Fibroblast of peridontal ligament (primary cell): ENCODE measurements around the gene HDAC4.
A peak's percentile ranks its signal among the peaks of the same experiment; 100 is the strongest.

Source experiments
- DNase-seq: peaks from one replicate; pipeline ENCODE4 v3.0.0-alpha.2; 2010; ENCODE audit errors: extremely low read depth

HDAC4 gene

DNA sequence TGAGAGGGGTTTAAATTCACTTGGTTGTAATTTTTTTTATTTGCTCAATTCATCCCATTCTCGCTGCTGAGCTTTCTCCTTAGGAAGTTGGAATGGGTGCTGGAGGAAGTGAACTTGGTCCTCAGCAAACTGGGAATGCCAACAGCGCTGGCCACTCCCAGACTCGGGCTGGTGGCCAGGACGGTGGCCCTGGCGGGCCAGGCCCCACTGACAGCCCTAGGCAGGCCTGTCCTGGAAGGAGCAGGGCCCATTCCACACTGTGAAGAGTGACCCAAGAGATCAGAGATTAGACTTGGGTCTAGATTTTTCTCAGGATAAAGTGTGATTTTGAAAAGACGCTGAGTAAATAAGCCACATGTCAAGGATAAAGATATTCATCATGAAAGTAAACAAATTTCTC is 132.7 kb downstream of the HDAC4 start:
- DNase-seq = no peak

DNA sequence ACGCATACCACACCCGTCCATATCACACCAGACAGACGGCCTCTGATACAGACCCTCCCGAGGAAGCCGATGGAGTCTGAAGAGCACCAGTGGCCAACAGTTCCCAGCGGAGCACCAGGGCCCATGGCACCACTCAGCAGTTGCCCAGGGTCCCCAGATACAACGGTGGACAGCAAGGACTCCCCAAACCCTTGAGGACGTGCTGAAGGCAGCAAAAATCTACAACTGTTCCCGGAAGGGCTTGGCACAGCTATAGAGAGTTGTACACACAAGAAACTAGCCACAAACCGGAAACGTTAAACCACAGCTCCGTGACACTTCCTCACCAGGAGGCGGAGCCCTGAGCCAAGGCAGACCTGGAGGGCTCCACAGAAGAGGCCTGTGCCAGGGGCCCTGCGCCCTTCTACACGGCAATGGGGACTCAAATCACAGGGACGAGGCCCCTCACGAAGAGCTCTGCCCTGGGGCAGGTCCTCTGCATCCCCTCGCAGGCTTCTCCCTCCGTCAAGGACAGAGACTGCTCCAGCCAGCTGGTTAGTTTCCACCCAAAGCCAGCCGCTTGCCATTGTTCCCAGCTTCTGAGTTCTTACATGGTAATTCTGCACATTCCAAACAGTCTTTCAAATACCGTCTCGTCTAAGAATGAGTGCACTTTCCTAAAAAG is 133.4 kb downstream of the HDAC4 start:
- DNase-seq = peak; percentile 75

DNA sequence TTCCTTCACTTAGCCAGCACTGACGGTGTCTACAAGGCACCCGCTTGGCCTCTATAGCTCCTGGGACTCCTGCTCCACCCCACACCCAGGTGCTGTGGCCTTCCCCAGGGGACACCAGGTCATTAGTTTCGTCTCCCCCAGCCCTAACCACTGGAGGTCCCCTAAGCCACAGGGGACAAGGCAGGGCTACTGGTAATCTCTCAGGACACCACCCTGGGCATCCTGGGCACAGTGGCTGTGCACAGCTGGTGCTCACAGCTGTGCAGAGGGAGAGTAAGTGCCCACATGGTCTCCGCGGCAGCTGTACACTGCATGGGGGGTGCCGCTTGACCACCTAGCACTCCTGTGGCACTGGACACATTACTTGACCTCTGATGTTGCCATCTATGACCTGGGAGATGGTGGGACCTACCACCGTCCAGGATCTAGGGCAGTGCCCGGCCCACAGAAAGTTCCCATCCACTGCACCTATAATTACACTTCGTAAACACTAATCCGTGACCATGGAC is 134.0 kb downstream of the HDAC4 start:
- no peak for DNase-seq

DNA sequence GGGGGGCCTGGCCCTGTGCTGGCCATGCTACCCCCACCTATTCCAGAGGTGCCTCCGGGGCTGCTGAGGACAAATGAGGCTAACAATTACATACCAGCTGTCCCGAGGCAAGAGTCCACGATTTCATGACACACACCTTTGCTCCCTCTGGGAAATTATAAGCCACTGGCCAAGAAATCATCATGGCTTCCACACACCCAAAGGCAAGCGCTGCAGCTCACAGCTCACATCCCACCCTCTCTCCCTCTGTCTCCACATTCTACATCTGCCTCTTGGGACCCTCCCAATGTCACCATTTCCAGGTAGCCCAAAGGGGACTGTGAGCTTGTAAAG is 134.4 kb downstream of the HDAC4 start:
- no peak for DNase-seq

DNA sequence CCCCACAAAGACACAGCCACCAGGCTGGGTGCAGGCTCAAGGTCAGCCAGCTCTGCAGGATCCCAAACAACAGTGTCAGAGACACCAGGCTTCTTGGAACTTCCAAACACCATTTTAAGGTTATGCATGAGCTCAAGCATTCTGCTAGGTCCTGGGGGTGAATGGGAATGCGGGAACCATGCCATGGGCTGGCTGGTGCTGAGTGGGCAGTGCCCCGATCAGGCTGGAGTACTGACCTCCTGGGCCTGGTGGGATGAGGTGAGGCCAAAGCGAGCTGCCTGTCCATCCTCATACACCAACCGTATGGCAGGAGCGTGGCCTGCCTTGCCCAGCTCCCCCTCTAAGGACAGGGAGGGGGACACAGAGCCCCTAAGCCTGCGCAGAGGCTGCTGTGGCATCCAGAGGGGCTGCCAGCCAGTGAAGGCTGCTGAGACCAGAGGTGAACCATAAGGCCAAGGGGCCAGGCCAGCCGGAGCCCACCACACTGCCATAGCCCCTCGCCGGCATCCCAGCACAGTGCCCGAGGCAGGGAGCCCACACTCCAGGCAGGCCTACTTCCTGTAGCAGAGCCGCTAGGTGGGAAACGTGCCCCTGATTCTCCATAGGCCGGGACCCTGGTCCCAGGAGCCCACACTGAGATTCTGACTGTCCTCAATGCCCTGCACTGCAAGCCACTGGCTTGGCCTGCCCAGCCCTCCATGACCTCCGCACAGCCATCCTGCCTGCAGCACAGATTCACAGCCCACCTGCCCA is 135.0 kb downstream of the HDAC4 start:
- DNase-seq = no peak

DNA sequence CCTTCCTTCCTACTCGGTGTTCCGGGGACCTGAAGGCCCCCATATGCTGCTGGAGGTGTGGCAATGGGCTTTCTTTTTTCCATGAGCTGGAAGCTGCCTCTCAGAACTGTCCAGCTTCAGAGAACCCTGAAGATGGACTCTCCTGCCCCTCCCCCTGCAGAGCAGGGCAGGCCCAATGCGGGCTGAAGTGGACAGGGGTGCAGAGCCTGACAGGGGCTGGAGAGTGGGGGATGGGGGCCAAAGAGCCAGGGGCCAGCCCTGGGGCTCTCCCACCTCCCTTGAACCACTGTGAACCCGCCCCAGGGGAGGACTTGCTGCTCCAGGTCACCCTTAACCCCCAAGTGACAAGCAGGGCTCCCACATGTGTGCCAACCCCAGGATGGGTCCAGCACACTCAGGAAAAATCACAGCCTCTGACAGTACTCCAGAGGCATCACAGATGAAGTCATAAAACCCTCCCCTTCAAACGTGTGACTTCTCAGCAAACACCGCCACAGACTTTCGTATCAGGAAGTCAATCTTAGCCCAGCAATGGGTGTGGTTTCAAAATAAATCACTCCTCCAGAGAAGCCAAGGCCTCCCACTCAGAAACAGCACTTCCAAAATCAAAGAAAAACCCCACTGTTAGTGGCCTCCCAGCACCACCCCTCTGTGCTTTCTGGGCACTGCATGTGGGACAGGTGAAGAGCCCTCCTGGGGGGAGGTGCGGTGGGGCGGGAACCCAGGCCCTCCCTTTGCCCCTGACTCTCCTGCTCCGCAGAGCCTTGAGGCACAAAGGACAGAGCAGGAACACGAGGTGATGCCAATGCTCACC is 135.8 kb downstream of the HDAC4 start:
- peak; percentile 64 for DNase-seq

DNA sequence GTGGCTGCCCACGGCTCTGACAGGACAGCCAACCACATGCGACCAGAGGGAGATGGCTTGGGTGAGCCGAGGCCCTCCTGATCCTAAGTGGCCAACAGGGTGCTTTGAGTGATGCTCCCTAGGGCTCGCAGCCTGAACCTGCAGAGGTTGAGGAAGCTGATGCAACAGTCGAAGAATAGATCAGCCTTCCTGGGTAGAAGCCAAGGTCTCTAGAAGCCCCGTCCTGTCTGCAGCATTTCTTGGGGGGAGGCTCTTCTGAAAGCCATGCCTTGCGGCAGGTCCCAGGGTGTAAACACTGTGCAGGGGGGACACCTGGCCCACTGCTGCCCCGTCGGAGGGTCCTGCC is 136.4 kb downstream of the HDAC4 start:
- DNase-seq = no peak

DNA sequence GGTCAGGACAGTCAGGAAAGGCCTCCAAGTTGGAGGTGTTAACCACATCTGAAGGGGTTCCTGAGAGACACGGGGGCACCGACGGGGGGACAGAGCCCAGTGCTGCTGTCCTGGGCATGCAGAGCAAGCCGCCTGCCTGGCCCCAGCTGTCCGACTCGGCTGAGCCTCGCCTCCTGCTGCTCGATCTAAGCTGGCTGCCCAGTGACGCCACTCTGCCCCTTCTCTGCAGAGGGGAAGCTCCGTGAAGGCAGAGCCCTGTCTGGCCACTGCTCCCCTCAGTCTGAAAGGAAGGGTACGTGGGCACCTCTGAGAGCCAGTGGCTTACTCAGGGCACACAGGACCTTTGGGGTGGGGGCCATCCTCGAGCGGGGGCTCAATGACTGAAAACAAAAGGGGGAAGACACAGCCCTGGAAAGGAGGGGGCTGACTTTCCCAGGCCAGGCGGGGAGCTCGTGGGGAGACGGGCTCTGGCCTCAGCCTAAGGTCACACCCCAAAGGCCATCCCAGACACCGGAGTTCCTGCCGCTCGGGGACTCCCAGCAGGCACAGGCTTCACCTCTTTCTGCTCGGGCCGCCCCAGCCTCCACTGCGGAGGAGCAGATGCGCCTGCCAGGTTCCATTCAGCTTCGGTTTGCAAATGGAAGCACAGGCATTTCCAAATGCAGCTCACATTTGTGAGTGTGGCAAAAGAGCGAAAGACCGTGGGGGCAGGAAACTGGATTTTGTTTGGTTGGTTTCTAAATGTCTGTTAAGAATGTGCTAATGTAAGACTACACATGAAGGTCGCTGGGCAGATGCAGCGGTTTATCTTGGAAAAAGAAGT is 136.9 kb downstream of the HDAC4 start:
- DNase-seq = no peak

DNA sequence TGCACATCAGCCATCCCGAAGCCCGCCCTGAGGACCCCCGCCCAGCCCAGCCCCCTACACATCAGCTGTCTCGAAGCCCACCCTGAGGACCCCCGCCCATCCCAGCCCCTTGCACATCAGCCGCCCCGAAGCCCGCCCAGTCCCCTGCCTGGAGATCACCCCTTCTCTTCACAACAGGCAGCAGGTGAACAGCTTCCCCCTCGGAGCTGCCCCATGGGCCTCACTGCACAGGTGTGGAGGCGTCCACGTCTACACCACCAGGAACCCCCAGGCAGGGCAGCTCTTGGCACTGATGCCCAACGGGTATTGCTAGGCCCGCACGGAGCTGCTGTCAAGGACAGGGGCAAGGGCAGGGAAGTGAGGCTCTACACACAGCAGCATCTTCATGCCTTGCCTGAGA is 137.6 kb downstream of the HDAC4 start:
- no peak for DNase-seq

DNA sequence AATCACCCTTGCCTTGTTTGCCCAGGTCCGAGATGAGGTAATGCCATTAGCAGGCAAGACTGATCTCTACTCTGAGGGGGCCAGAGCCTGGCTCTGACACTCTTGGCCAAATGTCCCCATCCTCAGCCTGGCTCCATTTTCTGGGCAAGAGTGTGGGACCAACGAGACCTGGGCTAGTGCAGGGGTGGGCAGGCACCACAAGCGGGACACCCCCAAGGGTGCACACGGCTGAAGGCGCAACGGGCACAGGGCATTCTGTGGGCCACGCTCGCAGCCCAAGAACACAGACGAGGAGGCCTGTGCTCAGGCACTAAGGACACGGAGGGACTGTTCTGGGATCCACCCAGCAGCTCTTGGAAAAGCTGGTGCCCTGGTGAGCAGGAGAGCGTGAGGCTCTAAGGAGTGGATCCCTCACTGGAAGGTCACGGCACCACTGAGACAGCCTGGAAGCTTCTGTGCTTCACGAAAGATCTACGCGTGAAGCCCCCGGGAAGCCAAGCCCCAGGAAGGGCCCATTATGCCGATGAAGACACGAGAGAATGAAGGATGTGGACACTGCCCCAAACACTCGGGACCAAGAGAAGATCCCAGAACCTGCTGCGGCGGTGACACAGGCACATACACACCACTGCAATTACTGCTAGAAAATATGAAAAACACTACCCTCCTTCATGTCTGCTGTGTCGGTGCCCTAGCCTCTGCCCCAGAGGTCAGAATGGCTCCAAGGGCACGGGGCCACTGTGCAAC is 138.2 kb downstream of the HDAC4 start:
- DNase-seq = no peak

DNA sequence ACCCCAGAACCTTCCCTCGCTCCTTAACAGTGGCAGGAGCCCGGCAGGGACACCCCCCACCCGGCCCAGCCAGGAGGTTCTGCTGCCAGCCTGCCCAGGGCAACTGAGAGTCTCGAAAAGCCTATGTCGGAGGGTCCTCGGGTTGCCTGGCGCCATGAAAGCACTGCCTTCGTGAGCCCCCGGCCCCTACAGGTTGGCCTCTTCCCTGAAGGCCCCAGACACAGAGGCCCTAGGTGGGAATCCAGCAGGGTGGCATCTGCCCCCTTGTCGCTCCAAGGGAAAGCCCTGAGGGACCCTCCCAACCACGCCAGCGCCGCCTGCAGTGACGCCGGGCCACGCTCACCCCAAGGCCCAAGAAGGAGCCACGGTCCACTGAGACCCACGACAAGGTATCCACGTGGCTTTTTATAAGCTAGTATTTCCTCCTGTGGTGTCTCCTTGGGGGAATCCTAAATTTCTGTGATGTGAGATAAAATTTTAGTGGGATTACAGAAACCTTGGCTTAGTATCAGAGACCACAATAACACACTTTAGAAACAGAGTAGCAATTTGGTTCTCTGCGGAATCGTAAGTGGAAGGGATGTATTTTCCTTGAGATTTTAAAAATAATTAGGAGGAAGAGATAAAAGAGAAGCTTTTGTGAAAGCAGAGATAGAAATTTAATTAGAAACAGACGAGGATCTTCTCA is 138.9 kb downstream of the HDAC4 start:
- peak; percentile 65 for DNase-seq

DNA sequence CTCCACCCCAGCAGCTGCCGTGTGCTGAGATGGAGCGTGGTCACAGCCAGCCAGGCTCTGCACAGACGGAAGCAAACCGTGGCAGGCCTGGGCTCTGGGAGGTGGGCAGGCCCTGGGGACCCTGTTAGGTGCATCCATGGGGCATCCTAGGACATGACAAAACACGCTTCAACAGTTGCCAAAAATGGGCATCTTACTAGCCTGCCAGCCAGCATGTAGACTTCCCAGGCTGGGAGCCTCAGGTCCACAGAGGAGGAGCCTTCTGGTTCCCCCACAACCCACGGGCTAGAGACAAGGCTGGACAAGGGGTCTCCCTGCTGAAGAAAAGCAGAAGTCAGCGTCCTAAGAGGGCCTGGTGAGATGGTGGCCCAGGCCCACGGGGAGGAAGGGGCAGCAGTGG is 139.5 kb downstream of the HDAC4 start:
- DNase-seq = no peak

DNA sequence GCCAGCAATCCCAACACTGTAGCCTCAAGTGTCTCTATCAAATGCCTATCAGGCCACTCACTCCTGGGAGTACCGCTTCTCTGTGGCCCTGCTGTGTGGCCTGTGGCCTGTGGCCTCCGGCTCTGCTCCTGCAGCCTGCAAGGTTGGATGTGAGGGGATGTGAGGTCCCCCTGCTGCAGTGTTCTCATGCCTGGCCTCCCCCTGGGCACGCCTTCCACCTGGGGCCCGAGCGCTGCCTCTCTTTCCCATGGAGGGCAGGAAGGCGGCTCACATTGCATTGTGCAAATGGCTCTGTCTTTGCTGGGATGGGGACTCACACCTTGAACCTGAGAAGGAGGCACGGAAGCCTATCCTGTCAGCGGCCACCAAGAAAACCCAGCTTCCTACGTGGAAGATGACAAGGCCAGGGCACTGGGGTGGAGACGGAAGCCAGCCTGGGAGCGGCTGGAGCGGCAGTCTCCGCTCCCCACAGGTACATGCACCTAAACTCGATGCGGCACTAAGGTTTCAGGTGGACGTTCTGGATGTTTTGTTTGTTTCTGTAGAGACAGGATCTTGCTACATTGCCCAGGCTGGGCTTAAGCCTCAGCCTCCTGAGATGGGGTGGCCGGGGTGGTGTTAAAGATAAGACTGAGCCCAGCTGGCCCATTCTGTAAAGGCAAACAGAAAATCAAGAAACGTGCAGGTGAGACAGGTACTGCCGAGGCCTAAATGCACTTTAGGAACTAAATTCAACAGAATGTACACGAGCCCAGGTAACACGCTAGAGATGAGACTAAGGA is 140.1 kb downstream of the HDAC4 start:
- no peak for DNase-seq

DNA sequence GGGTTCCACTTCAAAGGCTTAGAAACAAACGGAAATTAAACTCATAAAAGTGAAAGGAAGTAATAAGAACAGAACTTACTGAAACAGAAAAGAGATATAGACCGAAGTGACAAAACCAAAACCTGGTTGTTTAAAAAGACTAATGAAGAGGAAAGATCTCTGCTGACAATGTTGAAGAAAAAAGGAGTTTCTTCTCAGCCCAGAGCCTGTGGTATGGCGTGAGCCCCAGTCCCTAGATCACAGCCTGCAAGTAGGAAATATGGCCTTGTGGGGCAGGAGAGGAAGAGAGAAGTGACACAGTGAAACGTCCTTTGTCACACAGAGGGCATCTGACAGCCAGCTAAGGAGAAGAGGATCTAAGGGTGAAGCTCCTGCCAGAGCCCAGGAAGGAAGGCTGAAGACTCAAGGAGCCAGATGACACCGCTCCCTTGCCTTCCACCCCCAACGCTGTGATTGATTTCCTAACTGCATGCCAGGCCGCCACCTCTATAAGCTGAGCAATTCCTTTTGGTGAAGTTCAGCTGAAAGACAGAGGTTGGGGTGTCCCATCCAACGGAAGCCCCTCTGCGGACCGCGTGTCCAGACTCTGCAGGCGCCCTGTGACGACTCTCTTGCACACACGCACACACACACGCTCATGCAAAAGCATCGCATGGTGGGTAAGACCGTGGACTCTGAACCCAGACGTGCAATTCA is 141.1 kb downstream of the HDAC4 start:
- DNase-seq = no peak

DNA sequence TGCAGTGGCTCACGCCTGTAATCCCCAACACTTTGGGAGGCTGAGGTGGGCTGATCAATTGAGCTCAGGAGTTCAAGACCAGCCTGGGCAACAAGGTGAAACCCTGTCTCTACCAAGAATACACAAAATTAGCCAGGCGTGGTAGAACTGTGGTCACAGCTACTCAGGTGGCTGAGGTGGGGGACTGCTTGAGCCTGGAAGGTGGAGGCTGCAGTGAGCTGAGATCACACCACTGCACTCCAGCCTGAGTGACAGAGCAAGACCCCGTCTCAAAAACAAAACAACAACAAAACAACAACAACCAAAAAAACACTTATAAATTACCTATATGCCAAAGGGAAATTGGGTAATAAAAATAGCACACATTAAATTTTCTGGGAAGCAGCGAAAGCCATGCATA is 141.6 kb downstream of the HDAC4 start:
- no peak for DNase-seq

DNA sequence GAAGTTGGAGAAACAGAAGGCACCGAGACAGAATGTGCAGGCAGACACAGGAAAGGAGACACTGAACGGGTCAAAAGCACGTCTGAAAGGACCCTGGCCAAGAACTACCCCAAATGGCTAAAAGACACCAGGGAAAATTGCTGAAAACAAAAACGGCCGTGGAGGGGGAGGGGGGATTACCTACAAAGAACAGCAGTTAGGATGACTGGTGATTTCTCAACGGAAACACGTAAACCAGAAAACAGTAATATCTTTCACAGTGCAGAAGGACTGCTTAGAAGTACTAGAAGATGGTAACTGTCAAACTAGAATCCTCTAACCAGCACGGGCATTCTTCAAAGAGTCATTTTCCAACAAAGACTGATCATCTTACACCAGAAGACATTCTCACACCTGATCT is 142.6 kb downstream of the HDAC4 start:
- no peak for DNase-seq

DNA sequence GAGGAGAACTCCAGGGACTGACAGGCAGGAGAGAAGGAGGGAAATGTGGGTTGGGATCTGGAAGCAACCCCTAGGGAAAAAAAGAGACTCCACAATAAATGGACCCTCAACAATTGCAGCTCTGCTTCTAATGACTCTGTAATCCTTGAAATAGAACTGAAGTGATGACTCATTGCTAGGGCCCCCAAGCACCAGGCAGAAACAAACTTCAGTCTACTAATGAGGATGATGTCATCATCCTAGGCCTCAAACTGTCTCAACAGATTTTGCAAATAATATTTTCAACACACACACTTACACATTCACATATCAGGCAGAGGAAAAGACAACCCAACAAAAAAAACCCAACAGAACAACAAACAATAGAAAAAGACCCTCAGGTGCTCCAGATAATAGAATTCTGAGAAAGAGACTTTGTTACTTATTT is 143.3 kb downstream of the HDAC4 start:
- DNase-seq = peak; percentile 91

DNA sequence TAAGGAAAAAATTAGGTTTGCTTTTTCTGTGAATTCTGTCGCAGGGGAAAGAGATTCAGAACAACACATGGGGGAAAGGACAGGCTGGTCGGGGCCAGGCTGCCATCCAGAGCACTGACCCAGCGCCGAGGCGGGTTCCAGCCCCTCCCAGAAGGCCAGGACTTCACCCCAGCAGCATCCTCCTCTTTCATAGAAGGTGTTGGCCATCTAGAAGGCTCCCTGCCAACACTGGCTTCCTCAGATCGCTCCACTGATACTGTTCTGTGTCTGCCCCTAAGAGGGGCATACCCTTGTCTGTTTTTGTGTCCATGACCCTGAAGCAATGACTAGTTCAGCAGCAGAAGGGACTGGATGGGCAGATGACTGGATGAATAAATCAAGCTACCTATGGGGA is 144.5 kb downstream of the HDAC4 start:
- DNase-seq = no peak
